Thyroid gland (tissue), 4 donors: ENCODE results near the gene TXK. TPM values are rescaled to one million over a fixed set of nuclear protein-coding genes. Genes with fewer than 3 reads are reported as not detected.

ENCODE experiments used
- DNase-seq, 2 donors: peaks; one replicate each; pipeline ENCODE4 v3.0.0-alpha.2; 2019
- H3K27ac ChIP-seq, 3 donors: fragments of 200-600 bp; sonication (generic); 1 replicate in 2 of 3; 2 replicates in 1 of 3; pipeline ENCODE4 v1.5.1; 2016 to 2019; ENCODE audit warnings: mild to moderate bottlenecking in 1 of 3, moderate library complexity in 1 of 3
- H3K27me3 ChIP-seq: fragments of 200-600 bp; sonication (generic); one replicate; pipeline ENCODE4 v1.5.1; 2019
- H3K36me3 ChIP-seq, 2 donors: fragments of 200-600 bp; sonication (generic); one replicate each; pipeline ENCODE4 v1.5.1; 2016 to 2019
- H3K4me1 ChIP-seq, 2 donors: fragments of 200-600 bp; sonication (generic); one replicate each; pipeline ENCODE4 v1.5.1; 2017 to 2019
- H3K4me3 ChIP-seq, 3 donors: fragments of 200-600 bp; sonication (generic); replicated peaks in 1 of 3; 1 replicate in 2 of 3; 2 replicates in 1 of 3; pipeline ENCODE4 v1.5.1; 2016; ENCODE audit warnings: mild to moderate bottlenecking in 1 of 3
- H3K9me3 ChIP-seq: fragments of 200-600 bp; sonication (generic); one replicate; pipeline ENCODE4 v1.5.1; 2017
- POLR2A ChIP-seq, 2 donors: fragments of 450-650 bp; IDR thresholded peaks; one replicate each; pipeline ENCODE4 v1.6.1; 2017; ENCODE audit warnings: antibody characterized with exemption in 2 of 2, mild to moderate bottlenecking in 2 of 2, moderate library complexity in 1 of 2
- WGBS, 2 donors: methylation state at CpG; one replicate each; pipeline ENCODE4 v1.1.5; 2017; 5-methylcytosine and 5-hydroxymethylcytosine counted together
- intact Hi-C: fragments of 100-400 bp; cut with DNase I; formaldehyde crosslinking; loops from one replicate; pipeline ENCODE4 v1.15.1; 2023
- total RNA-seq, 4 donors: library from RNA; depleted of rRNA; stranded (reverse); fragments of >200 nt; gene quantifications; one replicate each; pipeline ENCODE4 v1.2.3, GENCODE V29; 2016
- TF ChIP-seq, protein P1 (sequence below), 6 experiments: fragments of 200-600 bp in 3 of 6; fragments of 450-650 bp in 3 of 6; sonication (generic) in 3 of 6; IDR thresholded peaks; one replicate each; pipeline ENCODE4 v1.5.1; 2016 to 2019; ENCODE audit warnings: antibody characterized with exemption in 6 of 6, mild to moderate bottlenecking in 2 of 6, inconsistent platforms in 1 of 6, moderate library complexity in 1 of 6

Gene TXK
- total RNA-seq, 4 donors from 2014 or later, result 1.8 to 3.6 (median 1.9) TPM

DNA sequence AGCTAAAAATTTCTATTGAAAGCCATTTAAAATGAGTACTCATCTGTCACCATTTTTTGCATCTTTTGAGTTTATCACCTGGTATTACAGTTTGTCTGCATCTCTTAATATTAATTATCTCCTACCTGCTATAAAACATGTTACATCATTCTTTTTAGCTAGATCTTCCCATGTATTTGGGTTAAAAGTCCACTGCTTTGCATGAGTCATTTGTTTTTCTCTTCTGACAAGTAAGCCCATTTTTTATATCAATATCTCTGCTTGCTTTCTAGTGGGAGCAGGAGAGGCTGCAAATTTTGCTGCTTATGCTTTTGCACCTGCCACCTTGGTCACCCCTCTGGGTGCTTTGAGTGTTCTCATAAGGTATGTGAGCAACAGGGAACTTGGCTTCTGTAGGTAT is 101.3 kb downstream of the TXK start:
- no peak for DNase-seq
- Histone ChIP-seq H3K9me3 (no peaks in the 10 kb centered on the region), H3K27ac (no peak overlapping the region), H3K27me3 (no peaks in the 10 kb centered on the region), H3K4me3 (no peak overlapping the region), H3K4me1 (peaks cover 0 to 4% of the 10 kb centered on the region in 2 donors), H3K36me3 (no peaks in the 10 kb centered on the region)
- intact Hi-C loops, result no loop called here
- TF ChIP-seq, protein P1, sequence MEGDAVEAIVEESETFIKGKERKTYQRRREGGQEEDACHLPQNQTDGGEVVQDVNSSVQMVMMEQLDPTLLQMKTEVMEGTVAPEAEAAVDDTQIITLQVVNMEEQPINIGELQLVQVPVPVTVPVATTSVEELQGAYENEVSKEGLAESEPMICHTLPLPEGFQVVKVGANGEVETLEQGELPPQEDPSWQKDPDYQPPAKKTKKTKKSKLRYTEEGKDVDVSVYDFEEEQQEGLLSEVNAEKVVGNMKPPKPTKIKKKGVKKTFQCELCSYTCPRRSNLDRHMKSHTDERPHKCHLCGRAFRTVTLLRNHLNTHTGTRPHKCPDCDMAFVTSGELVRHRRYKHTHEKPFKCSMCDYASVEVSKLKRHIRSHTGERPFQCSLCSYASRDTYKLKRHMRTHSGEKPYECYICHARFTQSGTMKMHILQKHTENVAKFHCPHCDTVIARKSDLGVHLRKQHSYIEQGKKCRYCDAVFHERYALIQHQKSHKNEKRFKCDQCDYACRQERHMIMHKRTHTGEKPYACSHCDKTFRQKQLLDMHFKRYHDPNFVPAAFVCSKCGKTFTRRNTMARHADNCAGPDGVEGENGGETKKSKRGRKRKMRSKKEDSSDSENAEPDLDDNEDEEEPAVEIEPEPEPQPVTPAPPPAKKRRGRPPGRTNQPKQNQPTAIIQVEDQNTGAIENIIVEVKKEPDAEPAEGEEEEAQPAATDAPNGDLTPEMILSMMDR (IDR thresholded peaks at IDR 0.05), result no peak
- TF ChIP-seq POLR2A (IDR thresholded peaks at IDR 0.05), result no peak

GRCh38 chr4:48031802-48032525 is 102.1 kb downstream of the TXK start:
- Histone ChIP-seq H3K9me3 (no peaks in the 10 kb centered on the region), H3K4me1 (peaks cover 0 to 4% of the 10 kb centered on the region in 2 donors), H3K4me3 (no peak overlapping the region), H3K27ac (no peak overlapping the region), H3K27me3 (no peaks in the 10 kb centered on the region), H3K36me3 (no peaks in the 10 kb centered on the region)
- TF ChIP-seq, protein P1 (IDR thresholded peaks at IDR 0.05), result no peak
- no peak for TF ChIP-seq POLR2A (IDR thresholded peaks at IDR 0.05)
- WGBS, 2 donors, result 70 to 82% methylated on average over 12 of the region's 12 CpGs
- intact Hi-C loops, result no loop called here
- DNase-seq, result peak; percentile 35 to 55

DNA sequence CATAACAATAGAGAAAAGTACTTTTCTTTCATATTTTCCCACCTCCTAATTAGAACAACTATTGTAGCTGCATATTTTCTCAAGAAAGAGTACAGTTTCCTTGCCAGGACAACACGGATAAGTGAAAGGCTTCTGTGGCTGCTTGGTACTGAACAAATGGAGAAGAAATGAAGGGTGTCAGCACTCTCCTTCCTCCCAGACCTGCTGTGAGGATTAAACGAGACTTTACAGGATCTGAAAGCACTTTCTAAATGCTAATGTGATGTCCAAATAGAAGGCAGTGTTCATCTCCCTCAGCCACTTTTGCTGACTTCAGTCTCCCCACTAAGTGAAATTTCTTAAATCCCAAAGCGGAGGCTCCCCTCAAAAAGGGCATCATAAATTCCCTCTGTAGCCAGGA is 103.6 kb downstream of the TXK start:
- Histone ChIP-seq H3K4me3 (no peak overlapping the region), H3K4me1 (peaks cover 0 to 4% of the 10 kb centered on the region in 2 donors), H3K27ac (no peak overlapping the region), H3K9me3 (no peaks in the 10 kb centered on the region), H3K27me3 (no peaks in the 10 kb centered on the region), H3K36me3 (no peaks in the 10 kb centered on the region)
- intact Hi-C loops, result no loop called here
- 77 to 84% methylated on average over 3 of the region's 3 CpGs for WGBS, 2 donors
- DNase-seq, result no peak
- TF ChIP-seq, protein P1 (IDR thresholded peaks at IDR 0.05), result no peak
- TF ChIP-seq POLR2A (IDR thresholded peaks at IDR 0.05), result no peak

DNA sequence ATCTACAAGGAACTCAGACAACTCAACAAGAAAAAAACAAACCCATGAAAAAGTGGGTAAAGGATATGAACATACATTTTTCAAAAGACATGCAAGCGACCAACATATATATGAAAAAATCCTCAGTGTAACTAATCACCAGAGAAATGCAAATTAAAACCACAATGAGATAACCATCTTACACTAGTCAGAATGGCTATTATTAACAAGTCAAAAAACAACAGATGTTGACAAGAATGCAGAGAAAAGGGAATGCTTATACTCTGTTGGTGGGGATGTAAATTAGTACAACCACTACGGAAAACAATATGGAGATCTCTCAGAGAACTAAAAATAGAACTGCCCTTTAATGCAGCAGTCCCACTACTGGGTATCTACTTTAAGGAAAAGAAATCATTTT is 105.4 kb downstream of the TXK start:
- no peak for DNase-seq
- H3K9me3 ChIP-seq, result no peaks in the 10 kb centered on the region
- H3K36me3 ChIP-seq, result no peaks in the 10 kb centered on the region
- peaks cover 4 to 6% of the 10 kb centered on the region in 2 donors for H3K4me1 ChIP-seq
- TF ChIP-seq, protein P1 (IDR thresholded peaks at IDR 0.05), result no peak
- no peak for TF ChIP-seq POLR2A (IDR thresholded peaks at IDR 0.05)
- no peak overlapping the region for H3K4me3 ChIP-seq
- no peak overlapping the region for H3K27ac ChIP-seq
- H3K27me3 ChIP-seq, result no peaks in the 10 kb centered on the region
- 37 to 76% methylated on average over 2 of the region's 2 CpGs for WGBS, 2 donors
- intact Hi-C loops, result no loop called here

DNA sequence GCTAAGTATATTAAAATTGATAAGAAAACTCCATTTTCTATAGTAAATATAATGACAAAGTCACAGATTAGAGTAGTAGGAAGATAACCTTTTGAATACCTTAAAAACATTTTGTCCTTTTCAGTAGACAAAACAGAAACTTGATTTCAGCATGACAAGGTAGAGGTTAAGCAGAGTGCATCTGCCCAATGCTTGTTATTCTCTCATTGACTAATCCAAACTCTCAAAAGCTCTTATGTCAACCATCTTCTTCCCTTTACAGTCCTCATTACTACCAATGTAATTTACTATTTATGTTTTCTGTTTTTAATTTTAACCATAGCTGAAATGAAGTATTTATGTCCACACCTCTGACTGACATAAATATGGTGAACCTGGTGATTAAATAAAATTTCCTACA is 106.4 kb downstream of the TXK start:
- intact Hi-C loops, result no loop called here
- Histone ChIP-seq H3K27ac (no peak overlapping the region), H3K9me3 (no peaks in the 10 kb centered on the region), H3K4me1 (peaks cover under 1 to 6% of the 10 kb centered on the region in 2 donors), H3K36me3 (no peaks in the 10 kb centered on the region), H3K27me3 (no peaks in the 10 kb centered on the region), H3K4me3 (no peak overlapping the region)
- no peak for TF ChIP-seq POLR2A (IDR thresholded peaks at IDR 0.05)
- TF ChIP-seq, protein P1 (IDR thresholded peaks at IDR 0.05), result no peak
- no peak for DNase-seq
